Globus pallidus (tissue), 1 donor: ENCODE measurements around the gene FOCAD.

ENCODE experiments used
- DNase-seq: peaks from one replicate; pipeline ENCODE4 v3.0.0-alpha.2; 2015; ENCODE audit warnings: low spot score

Gene FOCAD

DNA sequence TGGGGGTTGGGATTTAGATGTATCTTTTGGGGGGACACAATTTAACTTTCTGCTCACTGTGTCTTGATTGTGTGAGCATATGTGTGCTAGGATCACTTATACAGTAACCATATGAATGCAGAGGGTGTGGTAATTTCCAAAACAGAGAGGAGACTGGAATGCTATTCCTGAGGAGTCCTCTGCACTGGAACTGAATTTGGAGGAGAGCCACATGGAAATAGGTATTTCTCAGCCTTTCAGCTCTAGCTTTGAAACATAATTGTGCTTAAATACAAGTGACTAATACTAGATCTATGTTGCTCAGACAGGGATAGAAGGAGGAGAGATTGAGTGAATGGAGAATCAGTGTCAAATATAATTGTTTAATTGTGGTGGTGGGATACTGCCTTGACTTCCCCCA is 45.5 kb downstream of the FOCAD start:
- DNase-seq: no peak

DNA sequence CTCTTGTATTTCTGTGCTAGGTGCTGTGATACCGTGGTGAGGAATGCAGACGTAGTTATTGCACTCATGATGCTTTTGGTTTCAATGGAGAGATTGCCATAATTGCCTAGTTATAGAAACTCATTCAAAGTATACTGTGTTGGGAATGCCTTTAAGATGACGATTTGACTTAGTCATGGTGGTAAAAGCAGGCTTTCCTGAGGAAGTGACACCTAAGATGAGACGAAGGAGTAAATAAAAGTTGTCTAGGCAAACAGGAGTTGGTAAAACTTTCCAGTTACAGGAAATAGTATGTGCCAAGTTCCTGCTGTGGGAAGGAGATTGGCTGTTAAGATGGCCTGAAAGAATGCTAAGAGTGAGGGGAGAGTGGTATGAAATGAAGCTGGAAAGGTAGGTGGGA is 48.1 kb downstream of the FOCAD start:
- no peak for DNase-seq

DNA sequence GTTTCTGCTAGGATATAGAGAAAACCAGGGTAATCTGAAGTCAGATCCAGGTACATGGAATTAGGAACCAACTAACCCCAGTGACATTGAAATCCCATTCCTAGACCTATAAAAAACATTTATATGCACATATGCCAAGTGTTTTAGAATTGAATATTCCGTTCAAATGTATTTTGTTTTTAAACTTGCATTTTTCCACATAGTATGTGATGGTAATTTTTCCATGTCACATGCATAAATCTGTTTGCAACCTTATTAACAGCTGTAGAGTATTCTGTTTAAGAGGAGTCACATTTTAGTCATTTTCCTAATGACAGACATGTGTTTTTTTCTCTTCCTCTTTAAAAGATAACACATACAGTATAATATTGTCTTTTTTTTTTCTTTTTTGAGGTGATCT is 50.2 kb downstream of the FOCAD start:
- DNase-seq: no peak

DNA sequence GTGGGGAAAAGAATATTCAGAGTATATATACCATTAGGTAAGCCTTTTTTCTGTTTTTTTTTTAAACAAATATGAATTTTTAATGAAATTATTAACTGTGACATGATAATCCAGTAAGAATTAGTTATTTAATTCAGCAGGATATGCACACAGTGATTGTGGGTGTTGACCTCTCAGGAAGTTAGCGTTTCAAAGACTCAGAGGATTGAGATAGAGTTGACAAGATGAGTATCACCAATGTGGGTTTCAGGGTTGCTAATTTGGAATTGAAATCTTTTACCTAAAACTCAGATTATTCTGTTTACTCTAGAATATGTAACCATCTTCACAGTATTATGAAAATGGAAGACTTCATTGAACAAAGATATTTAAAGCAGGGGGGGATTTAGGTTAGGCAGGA is 56.2 kb downstream of the FOCAD start:
- DNase-seq: no peak

DNA sequence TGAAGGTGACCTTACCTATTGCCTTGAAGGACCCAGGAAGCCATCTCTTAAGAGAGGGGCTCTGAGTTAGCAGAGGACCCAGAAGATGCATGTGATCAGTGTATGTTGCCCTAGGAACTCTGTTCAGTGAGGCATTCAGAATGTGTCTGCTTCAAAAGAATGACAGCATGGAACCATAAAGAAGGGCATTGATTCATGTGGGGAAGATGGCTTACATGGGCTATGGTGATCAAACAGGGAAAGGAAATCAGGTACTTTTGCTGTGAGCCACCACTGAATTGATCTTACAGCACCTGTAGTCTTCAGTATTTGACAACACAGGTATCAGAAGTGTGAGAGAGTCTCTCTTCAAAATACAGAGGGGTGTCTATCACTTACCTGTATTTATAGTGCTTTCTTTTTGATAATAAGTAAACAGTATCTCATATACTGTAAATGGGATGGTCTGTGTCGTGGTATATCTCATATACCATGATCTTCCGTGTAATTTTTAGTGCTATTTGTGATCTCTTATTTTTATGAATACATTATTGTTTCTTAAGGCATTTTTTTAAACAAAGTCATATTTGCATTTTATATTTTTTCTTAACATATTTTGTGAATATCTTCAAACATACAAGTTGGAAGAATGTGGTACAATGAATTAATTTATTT is 57.0 kb downstream of the FOCAD start:
- DNase-seq: no peak

DNA sequence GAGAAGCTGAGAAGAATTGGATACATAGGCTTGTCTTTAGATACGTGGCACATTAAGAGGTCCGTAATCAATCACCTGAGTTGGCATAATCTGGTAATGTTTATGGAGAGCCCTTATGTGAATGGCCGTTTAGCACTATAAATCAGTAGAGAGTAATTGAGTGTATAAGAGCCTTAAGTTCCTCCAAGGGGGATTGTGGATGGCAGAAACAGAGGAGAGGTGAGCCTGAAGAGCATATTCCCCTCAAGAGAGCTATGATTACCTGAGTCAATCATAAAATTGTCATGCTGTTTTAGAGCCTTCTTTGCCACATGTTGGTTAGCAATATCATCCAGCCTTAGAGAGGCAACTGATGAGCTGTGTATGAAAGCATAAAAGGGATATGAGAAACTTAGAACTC is 58.8 kb downstream of the FOCAD start:
- no peak for DNase-seq

DNA sequence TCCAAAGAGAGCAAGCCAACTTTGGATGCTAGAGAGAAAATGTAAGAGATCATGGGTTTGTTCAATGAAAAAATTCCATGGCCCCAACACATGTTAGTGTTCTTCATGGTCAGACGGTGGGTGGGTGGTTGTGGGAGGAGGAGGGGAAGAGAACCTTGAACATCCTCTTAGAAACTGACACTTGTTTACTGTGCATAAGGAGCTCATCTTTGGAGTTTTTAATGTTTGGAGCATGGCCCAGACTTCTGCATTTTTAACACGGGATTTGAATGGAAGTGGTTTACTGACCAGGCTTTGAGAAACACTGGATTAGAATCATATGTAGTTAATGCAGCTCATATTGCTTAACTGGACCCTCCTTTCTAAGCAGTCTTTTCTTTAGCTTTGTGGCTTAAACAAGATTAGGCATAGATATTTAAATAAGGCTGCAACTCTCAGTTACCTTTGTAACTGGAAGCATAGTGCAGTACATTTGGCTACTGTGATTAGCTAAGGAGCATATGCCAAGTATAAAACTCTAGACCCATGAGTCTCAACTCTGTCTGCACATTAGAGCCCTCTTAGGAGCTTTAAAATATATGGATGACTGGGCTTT is 60.1 kb downstream of the FOCAD start:
- no peak for DNase-seq

DNA sequence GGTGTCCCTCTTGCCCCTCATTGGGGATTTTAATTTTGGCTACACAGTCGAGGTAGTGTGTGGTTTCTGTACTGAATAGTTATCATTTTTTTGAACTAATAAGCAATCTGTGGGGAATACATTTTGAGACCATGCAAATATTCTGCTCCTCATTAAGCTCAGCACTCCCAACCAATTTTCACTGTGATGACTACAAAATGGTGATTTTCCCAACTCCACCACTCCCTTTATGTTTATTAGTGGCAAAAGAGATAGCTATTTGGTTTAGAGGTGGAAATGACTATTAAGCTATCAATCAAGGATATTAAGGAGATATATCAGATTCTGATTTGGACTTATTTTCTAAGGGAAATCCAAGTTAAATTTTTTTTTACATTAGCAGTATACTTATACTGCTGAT is 62.9 kb downstream of the FOCAD start:
- no peak for DNase-seq

DNA sequence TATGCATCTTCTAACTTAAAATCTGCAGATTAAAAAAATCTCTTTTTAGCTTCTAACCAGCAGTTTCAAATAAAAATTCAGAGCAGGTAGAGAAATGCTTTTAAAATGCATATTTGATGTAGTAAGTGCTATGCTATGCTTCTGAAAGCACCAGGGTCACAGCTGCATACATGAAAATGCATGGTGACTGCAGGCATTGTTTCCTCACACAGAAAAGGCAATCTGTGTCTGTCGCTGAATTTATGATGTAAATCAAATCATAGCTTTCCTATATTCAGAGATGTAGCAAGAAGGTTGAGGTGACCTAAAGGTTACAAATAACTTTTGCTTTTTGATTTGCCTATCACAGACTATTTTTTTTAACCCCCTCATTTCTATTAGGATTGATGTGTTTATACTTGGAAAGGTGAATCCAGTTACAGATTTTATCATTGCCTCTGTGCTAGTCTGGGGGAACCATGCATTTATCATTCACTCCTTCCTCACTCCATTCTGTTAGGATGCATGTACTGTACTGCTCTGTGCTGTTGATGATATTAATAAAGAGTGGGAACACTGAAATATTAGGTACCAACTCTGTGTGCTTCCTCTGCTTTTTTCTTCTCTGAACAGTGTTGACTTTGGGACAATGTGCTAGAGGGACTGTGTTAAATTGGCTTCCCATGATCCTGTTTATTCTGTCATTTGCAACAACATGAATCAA is 65.6 kb downstream of the FOCAD start:
- DNase-seq: no peak

DNA sequence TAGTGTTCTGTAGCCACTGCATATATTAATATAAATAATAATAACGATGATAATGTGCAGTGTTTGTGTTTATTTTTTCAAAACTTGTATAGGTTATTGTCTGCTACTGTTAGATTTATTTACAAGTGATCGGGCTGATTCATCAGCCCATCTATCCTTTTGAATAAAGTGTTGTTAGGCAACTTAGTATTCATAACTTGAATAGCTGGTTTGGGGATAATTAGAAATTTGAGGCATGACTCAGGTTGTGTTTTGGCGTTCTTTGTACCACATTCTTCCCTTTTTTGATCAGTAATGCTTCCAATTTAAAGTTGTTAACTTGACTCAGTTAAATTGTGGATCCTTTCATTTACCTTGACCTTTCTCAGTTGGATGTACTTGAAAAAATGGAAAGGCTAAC is 69.7 kb downstream of the FOCAD start:
- DNase-seq: no peak

DNA sequence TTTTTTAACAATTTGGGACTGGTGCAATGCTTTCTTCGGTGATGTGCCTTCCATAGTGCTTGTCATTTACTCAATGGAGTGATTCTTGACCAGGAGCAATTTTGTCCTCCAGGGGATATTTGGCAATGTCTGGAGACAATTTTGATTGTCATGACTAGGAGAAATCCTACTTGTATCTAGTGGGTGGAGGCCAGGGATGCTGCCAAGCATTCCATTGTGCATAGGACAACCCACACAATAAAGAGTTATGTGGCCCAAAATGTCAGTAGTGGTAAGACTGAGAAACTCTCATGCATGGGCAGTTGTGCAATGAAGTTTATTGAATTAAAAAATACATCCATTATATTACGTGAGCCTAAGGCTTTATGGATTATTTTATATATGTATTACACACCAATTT is 70.5 kb downstream of the FOCAD start:
- no peak for DNase-seq

DNA sequence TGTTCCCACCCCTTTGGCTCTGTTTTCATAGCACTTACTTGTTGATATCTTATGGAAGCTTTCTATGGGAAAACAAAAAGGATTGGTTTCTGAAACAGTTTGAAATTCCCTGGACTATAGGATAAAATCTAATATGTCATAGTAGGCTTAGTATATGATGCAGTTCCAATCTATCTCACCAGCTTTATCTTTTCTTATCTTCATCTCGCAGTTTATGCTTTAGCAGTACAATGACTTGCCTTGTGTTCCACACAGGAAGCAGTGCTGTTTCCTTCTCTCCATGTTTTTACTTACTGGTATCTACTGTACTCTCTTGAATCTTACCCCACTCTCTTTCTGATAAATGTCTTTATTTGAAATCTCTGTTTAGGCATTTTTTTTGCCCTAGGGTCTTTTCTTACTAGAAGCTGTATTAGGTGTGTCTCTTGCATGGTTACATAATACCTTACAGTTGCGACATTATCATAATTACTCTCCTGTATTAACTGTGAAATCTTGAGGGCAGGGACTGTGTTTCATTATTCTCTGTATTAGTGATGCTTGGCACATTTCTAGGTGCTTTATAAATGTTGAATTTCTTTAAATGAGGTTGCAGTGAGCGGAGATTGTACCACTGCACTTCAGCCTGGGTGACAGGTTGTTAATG is 76.3 kb downstream of the FOCAD start:
- DNase-seq: no peak

DNA sequence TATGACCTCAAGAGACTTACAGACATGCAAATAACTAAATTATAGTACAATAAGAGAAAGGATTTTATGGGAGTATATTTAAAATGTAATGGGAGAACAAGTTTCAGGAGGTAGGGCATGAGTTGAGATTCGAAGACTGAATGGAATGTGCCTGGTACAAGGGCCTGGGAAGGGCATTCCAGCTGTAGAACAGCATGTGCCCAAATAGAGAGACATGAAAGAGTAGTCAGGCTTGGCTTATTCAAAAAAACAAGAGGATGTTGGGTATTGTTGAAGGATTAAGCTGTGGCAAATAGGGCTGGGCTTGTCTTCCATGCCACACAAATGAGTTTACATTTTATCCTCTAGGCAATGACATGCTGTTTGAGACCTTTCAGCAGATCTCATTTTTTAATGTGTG is 86.9 kb downstream of the FOCAD start:
- no peak for DNase-seq

DNA sequence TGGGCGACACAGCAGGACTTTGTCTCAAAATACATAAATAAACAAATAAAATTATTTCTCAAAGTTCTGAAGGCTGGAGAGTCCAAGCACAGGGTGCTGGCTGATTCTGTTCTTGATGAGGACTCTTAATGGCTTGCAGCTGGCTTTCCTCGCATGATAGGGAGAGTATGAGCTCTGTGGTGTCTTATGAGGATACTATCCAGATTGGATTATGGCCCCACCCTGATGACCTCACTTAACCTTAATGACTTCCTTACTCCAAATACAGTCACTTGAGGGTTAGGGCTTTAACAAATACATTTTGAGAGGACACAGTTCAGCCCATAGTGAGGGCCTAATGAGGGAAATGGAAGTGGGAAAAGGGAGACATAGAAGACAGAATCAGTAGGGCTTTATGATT is 87.7 kb downstream of the FOCAD start:
- DNase-seq: no peak

DNA sequence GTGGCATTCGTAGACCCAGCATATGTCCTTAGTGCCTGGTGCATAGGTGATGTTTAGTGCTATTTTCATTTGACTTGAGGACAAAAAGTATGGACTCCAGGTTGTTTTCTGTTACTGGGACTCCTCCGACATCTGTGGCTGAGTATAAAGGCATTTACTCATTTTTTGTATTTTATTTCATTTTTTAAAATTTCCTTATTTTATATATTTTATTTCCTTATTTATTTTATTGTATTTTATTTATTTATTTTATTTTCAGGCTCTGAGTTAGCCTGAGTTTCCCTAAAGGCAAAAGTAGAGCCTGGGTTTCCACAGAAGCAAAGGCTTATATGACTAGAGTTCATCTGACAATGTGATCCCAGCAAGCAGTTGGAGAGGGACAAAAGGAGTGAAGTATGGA is 91.6 kb downstream of the FOCAD start:
- no peak for DNase-seq

DNA sequence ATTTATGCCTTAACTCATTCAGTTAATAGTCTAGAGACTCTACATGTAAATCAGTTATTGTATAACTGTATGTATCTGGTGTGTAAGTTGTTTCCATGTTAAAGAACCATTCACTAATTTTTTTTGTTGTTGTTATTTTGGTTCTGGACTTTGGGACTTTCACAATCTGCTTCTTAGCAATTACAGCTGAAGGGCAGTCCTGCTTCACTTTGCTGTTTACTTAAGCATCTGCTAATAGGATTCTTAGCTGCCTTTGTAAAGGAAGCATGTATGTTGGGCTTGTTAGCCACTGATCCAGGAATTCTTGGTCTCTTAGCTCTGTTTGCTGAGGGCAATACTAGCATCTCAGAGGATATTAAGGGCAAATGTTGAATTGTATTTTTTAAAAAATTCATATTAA is 97.0 kb downstream of the FOCAD start:
- no peak for DNase-seq

DNA sequence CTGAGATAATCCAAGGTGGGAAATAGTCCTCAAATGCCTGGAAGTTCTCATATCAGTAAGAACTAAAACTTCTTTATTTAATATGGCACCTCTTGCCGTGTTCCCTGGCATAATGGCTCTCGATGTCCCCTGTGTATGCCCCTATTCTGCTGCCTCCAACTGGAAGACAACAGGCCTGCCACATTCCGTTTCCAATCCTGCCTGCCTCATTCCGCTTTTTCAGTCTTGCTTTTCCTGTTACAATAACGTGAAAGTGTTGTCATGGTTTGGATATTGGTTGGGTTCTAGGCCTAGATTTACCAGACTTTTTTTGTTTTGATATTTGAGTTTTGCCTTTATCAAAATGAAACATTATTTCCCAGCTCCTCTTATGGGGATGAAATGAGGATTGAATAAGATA is 98.2 kb downstream of the FOCAD start:
- DNase-seq: no peak

DNA sequence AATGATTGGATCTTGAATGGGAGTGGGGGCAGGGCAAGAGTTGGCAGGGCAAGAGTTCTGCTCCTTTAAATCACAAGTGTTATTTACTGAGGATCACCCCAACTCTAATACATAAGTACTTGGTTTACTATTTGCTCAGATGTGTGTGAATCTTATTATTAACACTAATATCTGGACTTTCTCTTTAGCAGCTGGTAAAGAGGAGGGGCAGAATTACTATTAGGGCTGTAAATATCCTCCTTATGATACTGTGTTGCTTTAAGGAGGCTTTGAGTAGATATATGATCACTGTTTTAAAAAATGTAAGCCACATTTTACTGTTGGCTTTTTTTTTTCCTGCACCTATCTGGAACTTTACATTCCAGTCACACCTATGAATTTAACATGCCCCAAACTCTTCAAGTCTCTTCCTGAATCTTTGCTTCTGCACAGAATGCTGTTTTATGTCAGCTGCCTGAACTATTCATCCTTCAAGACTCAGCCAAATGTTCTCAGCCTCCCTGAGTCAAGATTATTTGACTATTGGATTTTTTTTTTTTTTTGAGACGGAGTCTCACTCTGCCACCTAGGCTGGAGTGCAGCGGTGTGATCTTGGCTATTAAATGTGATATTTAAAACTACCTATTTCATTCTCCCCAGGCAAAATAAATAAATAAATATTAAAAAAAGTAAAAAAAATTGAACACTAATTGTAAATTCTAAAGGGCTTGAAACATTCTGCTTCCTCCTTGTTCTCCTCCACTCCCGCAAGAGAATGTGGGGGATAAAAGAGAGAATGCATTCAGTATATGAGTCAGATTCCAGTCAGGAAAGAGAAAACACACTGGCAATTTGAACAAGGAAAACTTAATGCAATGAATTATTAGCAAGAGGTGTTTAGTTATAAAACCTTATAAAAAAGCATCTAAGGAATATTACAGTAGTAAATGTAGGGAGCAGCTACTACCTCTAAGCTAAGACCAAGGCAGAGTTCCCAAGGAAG is 99.3 kb downstream of the FOCAD start:
- DNase-seq: no peak

DNA sequence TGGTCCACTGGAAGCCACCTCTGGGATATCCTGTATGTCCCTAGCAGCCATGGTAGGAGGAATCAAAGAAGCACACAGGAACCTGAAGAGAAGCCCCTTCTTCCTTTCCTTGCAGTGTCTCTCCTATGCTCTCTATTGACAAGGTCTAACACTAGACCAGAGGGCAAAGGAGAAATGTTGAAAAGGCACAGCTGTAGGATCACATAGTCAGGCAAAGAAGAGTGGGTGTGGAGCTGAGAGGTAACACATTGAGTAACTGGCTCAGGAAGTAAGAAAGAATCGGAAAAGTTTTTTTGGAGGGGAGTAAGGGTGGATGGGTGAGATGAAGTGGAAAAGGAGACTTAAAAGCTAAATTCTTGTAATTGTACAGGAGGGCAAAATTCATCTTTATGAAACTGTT is 100.1 kb downstream of the FOCAD start:
- DNase-seq: no peak

DNA sequence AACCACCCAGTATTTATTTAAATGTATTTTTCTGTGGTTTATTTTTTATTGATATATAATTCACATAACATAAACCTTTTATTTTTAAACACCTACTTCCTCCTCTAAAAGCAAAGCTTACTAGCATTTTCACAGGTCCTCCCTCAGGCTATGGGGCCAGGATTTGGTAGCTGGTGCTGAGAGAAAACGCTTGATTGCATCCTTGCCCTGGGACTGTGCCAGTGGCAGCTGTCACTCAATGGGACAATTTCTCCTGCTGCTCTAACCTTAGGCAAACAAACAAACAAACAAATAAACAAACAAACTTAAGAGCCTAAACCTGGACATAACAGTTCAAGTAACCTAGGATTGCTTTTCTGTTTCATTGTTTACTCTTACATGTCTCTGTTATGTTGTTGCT is 102.7 kb downstream of the FOCAD start:
- DNase-seq: no peak

DNA sequence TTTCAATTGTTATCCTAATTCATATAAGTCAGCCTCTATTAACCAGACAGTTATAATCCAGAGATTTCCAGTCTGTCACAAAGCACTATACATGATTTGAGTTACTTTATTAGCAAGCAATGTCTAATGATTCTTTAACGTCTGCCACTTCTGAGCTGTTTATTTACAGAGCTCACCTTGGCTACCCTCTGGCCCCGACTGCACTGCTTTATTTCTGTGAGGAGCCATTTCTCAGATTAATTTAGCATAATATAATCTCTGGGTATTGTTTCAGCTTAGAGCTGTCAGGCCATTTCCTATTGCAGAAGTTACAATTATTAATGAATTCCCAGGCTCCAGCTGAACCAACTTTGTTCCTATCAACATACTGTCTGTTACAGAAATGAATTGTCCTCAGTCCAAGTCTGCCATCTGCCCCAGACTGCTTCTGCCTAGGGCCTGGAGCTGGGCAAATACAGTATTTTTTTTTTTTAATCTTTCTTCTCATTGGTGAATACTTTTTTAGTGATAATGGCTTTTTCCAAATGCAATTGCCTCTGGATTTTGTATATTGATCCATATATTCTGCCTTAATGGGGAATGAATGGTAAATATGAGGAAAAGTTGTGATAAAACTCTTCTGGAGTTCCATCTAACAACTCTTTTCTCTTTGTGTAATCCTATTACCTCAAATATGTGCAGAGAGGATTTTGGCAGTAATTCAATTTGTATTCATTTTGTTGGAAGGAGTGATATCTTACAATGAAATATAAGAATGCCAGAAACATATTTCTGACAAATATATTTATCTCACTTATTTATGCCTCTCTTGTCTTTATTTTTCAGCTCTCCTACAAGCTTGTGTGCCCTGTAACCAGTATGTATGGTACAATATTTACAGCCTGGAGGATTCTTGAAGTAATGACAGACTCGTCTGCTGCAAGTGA is 104.7 kb downstream of the FOCAD start:
- DNase-seq: peak; percentile 11
